PC-3 (cell line): ENCODE results near the gene CHRM4. TPM values are rescaled to one million over a fixed set of nuclear protein-coding genes. Genes with fewer than 3 reads are reported as not detected.

ENCODE experiments used
- ATAC-seq: fragments of 200-7000 bp; cut with Tn5 transposase; 2 replicates; pipeline ENCODE4 v1.9.1; 2020; ENCODE audit warnings: mild to moderate bottlenecking, moderate library complexity
- BruUV-seq: library from RNA; stranded (reverse); fragments of 400-500 nt; replicated peaks from 2 replicates; lab custom pipeline; 2021; lab: Mats Ljungman, UMichigan
- CTCF ChIA-PET: fragments of 300-600 bp; sonication (Branson Sonifier 250); formaldehyde crosslinking; loops from one replicate; lab custom pipeline; 2022; ENCODE audit warnings: antibody characterized with exemption; lab: Charles Lee
- POLR2A ChIA-PET: fragments of 300-600 bp; sonication (Branson Sonifier 250); formaldehyde crosslinking; loops from one replicate; lab custom pipeline; 2022; ENCODE audit warnings: antibody characterized with exemption; ENCODE audit not compliant: unreplicated experiment; lab: Charles Lee
- DNase-seq: peaks from one replicate; pipeline ENCODE4 v3.0.0-alpha.2; 2015
- H2AFZ ChIP-seq: fragments of 300-600 bp; sonication (generic); 2 replicates; pipeline ENCODE4 v1.6.0; 2016; ENCODE audit warnings: antibody characterized with exemption, low read length
- H3F3A ChIP-seq: fragments of 300-600 bp; sonication (generic); one replicate; pipeline ENCODE4 v1.6.0; 2017; ENCODE audit warnings: antibody characterized with exemption, low read length, control low read depth, mild to moderate bottlenecking; ENCODE audit not compliant: unreplicated experiment
- H3K27ac ChIP-seq: fragments of 300-600 bp; sonication (generic); 2 replicates; pipeline ENCODE4 v1.5.1; 2016; ENCODE audit warnings: mild to moderate bottlenecking, low read length
- H3K27me3 ChIP-seq: fragments of 300-600 bp; sonication (generic); 2 replicates; pipeline ENCODE4 v1.6.1; 2016; ENCODE audit warnings: low read length, mixed read lengths
- H3K36me3 ChIP-seq: fragments of 300-600 bp; sonication (generic); 2 replicates; pipeline ENCODE4 v1.6.1; 2016; ENCODE audit warnings: low read depth, mixed run types, low read length, mixed read lengths
- H3K4me1 ChIP-seq: fragments of 300-600 bp; sonication (generic); 2 replicates; pipeline ENCODE4 v1.5.1; 2016; ENCODE audit warnings: low read length; ENCODE audit not compliant: insufficient read depth
- H3K4me2 ChIP-seq: fragments of 300-600 bp; sonication (generic); 2 replicates; pipeline ENCODE4 v1.6.0; 2016; ENCODE audit warnings: low read length
- H3K4me3 ChIP-seq: fragments of 300-600 bp; sonication (generic); 2 replicates; pipeline ENCODE4 v1.5.1; 2016; ENCODE audit warnings: mild to moderate bottlenecking, low read length, mixed read lengths
- H3K79me2 ChIP-seq: fragments of 300-600 bp; sonication (generic); 2 replicates; pipeline ENCODE4 v1.6.1; 2017; ENCODE audit warnings: low read length, mixed read lengths
- H3K9ac ChIP-seq: fragments of 300-600 bp; sonication (generic); 2 replicates; pipeline ENCODE4 v1.6.0; 2016; ENCODE audit warnings: mild to moderate bottlenecking, low read length
- H3K9me2 ChIP-seq: fragments of 300-600 bp; sonication (generic); replicated peaks from 2 replicates; pipeline ENCODE4 v1.6.1; 2016; ENCODE audit warnings: mixed run types, low read length, mixed read lengths
- H3K9me3 ChIP-seq: fragments of 300-600 bp; sonication (generic); 2 replicates; pipeline ENCODE4 v1.6.1; 2016; ENCODE audit warnings: low read length, mixed read lengths
- H4K20me1 ChIP-seq: fragments of 300-600 bp; sonication (generic); 2 replicates; pipeline ENCODE4 v1.6.1; 2016; ENCODE audit warnings: low read length, mixed read lengths
- EZH2 ChIP-seq: fragments of 300-600 bp; sonication (generic); IDR thresholded peaks from one replicate; pipeline ENCODE4 v1.6.1; 2017; ENCODE audit warnings: antibody characterized with exemption, mild to moderate bottlenecking, low read length; ENCODE audit not compliant: unreplicated experiment
- EZH2phosphoT487 ChIP-seq: fragments of 300-600 bp; sonication (generic); IDR thresholded peaks from 2 replicates; pipeline ENCODE4 v1.6.1; 2018; ENCODE audit warnings: mild to moderate bottlenecking, antibody characterized with exemption, low read length, borderline replicate concordance
- intact Hi-C: fragments of 100-400 bp; cut with micrococcal nuclease; formaldehyde crosslinking; loops from 2 replicates; pipeline ENCODE4 v1.9.0; 2023
- total RNA-seq: library from RNA; depleted of rRNA; stranded (reverse); fragments of >200 nt; gene quantifications from 2 replicates; pipeline ENCODE4 v1.2.3, GENCODE V29; 2014
- TF ChIP-seq, protein P1 (sequence below): fragments of 300-600 bp; sonication (generic); conservative IDR thresholded peaks from 2 replicates; pipeline ENCODE4 v1.5.1; 2017; ENCODE audit warnings: antibody characterized with exemption, low read depth, mild to moderate bottlenecking, low read length

CHRM4 gene
- total RNA-seq, 1 experiment from 2014 or later: not detected

- intact Hi-C loops: no loop called here
- DNase-seq: no peak
- Histone ChIP-seq H3F3A (no peaks in the 10 kb centered on the region), H3K4me1 (no peaks in the 10 kb centered on the region), H3K4me3 (no peak overlapping the region), H3K27me3 (no peaks in the 10 kb centered on the region), H3K9me3 (no peaks in the 10 kb centered on the region), H3K36me3 (peaks cover 6% of the 10 kb centered on the region), H3K4me2 (no peak overlapping the region), H3K79me2 (no peaks in the 10 kb centered on the region), H4K20me1 (no peaks in the 10 kb centered on the region), H2AFZ (no peak overlapping the region), H3K9ac (no peak overlapping the region), H3K27ac (no peak overlapping the region), H3K9me2 (no peaks in the 10 kb centered on the region)
- ChIA-PET CTCF (no interaction called here), POLR2A (no interaction called here)
- TF ChIP-seq EZH2phosphoT487: no peak
- no peak for TF ChIP-seq EZH2
- TF ChIP-seq, protein P1, sequence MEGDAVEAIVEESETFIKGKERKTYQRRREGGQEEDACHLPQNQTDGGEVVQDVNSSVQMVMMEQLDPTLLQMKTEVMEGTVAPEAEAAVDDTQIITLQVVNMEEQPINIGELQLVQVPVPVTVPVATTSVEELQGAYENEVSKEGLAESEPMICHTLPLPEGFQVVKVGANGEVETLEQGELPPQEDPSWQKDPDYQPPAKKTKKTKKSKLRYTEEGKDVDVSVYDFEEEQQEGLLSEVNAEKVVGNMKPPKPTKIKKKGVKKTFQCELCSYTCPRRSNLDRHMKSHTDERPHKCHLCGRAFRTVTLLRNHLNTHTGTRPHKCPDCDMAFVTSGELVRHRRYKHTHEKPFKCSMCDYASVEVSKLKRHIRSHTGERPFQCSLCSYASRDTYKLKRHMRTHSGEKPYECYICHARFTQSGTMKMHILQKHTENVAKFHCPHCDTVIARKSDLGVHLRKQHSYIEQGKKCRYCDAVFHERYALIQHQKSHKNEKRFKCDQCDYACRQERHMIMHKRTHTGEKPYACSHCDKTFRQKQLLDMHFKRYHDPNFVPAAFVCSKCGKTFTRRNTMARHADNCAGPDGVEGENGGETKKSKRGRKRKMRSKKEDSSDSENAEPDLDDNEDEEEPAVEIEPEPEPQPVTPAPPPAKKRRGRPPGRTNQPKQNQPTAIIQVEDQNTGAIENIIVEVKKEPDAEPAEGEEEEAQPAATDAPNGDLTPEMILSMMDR: no peak
- BruUV-seq: no TSS peak
- no peak for ATAC-seq
Measured at GRCh38 chr11:46431211-46431610, 39.6 kb upstream of the CHRM4 start.

DNA sequence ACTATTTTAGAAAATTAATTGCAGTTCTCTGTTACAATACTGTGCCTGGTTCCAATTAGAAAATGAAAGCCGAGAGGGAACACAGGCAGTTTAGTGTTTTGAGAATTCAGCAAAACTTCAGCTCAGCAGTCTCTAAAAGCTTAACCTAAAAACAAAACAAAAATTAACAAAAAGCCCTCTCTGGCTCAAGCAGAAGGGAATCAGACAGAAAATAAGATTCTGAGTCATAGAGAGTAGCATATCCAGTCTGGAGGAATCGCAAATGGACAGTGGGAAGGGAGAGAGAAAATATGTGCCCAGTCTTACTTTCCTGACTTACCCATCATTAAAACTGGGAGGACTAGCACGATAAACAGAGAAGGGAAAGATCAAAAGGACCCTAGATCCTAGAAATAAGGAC lies 38.1 kb upstream of the CHRM4 start:
- intact Hi-C loops: no loop called here
- Histone ChIP-seq H3K36me3 (peaks cover 6% of the 10 kb centered on the region), H3K9me3 (no peaks in the 10 kb centered on the region), H4K20me1 (no peaks in the 10 kb centered on the region), H3K4me1 (no peaks in the 10 kb centered on the region), H3K27ac (no peak overlapping the region), H3K9me2 (no peaks in the 10 kb centered on the region), H3K27me3 (no peaks in the 10 kb centered on the region), H3K4me3 (no peak overlapping the region), H3K9ac (no peak overlapping the region), H3F3A (no peaks in the 10 kb centered on the region), H3K4me2 (no peak overlapping the region), H3K79me2 (no peaks in the 10 kb centered on the region), H2AFZ (no peak overlapping the region)
- no peak for DNase-seq
- CTCF ChIA-PET: no interaction called here
- no TSS peak for BruUV-seq
- ATAC-seq: no peak
- TF ChIP-seq, protein P1: no peak
- POLR2A ChIA-PET: no interaction called here

DNA sequence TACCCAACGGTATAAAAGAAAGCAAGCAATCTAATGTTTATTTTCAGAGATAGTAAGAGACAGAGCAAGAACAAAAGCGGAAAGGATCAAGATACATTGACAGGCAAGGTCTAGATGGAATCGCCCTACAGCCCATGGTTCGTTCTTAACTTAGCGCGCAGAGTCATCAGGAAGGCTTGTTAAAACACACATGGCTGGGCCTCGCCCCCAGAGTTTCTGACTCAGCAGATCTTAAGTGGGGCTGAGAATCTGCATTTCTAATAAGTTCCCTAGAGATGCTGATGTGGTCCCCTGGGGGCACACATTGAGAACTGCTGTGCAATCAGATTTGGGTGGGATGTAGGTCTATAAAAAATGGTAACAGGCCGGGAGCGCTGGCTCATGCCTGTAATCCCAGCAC lies 35.8 kb upstream of the CHRM4 start:
- no peak overlapping the region for H3K4me3 ChIP-seq
- no peak for TF ChIP-seq EZH2
- TF ChIP-seq, protein P1: no peak
- no peak for TF ChIP-seq EZH2phosphoT487

More for the DNA sequence above, 35.8 kb upstream of the CHRM4 start:
- no peaks in the 10 kb centered on the region for H3K36me3 ChIP-seq
- H3K9me3 ChIP-seq: no peaks in the 10 kb centered on the region
- H4K20me1 ChIP-seq: no peaks in the 10 kb centered on the region
- no peak overlapping the region for H2AFZ ChIP-seq
- no peaks in the 10 kb centered on the region for H3K4me1 ChIP-seq
- H3K9me2 ChIP-seq: no peaks in the 10 kb centered on the region
- no peaks in the 10 kb centered on the region for H3F3A ChIP-seq
- POLR2A ChIA-PET: no interaction called here
- DNase-seq: no peak
- no TSS peak for BruUV-seq
- no peak overlapping the region for H3K4me2 ChIP-seq
- CTCF ChIA-PET: no interaction called here
- no peak overlapping the region for H3K9ac ChIP-seq
- intact Hi-C loops: no loop called here
- H3K79me2 ChIP-seq: no peaks in the 10 kb centered on the region
- no peaks in the 10 kb centered on the region for H3K27me3 ChIP-seq
- ATAC-seq: no peak
- H3K27ac ChIP-seq: no peak overlapping the region
